Right kidney (tissue), 1 donor: ENCODE measurements around the gene SUN1.
"Not testable (repeated sequence)": the region's sequence is repeated elsewhere in the genome, so short reads cannot be mapped to it uniquely, and the experiment has no call there.

Source experiments
- DNase-seq: peaks from one replicate; pipeline ENCODE4 v3.0.0-alpha.2; 2016

Gene SUN1

DNA sequence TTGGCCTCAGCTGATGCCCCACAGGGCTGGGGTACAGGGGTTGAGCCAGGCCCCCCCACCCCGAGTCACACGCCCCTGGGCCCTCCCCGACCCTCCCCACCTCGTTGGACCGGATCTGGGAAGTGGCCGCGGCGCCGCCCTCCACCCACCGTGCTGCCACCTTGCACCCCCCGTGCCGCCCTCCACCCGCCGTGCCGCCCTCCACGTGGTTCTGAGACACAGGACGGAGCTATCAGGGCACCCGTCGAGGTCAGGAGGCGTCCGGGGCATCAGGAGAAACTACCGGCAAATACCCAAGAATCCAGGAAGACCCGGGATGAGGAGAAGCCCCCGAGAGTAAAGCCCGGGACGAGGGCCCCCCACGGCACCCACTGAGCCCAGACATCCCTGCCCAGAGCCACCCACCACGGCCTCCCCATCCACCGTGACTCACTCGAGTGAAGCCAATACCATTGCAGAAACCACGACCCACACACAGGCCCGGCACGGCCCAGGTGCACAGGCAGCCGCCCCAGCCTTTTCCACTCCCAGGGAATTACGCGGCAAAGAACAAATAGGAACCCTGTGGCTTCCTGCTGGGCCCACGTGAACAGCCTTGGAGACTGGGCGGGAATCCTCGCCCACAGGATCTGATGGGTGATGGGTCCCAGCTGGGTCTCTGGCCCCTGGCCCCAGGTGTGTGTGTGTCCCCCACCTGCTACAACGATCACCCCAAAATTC lies 88.2 kb downstream of the SUN1 start:
- no peak for DNase-seq

DNA sequence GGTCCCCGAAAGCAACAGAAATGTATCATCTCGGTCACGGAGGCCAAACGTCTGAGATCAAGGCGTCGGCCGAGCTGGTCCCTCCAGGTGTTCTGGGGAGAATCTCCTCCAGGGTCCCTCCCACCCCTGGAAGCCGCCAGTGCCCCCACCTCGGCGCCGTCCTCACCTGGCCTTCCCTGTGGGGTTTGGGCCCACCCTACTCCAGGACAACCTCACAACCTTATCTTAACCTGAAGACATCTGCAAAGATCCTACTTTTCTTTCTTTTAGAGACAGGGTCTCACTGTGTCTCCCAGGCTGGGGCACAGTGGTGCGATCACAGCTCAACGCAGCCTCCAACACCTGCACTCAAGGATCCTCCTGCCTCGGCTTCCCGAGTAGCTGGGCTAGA lies 88.8 kb downstream of the SUN1 start:
- no peak for DNase-seq

DNA sequence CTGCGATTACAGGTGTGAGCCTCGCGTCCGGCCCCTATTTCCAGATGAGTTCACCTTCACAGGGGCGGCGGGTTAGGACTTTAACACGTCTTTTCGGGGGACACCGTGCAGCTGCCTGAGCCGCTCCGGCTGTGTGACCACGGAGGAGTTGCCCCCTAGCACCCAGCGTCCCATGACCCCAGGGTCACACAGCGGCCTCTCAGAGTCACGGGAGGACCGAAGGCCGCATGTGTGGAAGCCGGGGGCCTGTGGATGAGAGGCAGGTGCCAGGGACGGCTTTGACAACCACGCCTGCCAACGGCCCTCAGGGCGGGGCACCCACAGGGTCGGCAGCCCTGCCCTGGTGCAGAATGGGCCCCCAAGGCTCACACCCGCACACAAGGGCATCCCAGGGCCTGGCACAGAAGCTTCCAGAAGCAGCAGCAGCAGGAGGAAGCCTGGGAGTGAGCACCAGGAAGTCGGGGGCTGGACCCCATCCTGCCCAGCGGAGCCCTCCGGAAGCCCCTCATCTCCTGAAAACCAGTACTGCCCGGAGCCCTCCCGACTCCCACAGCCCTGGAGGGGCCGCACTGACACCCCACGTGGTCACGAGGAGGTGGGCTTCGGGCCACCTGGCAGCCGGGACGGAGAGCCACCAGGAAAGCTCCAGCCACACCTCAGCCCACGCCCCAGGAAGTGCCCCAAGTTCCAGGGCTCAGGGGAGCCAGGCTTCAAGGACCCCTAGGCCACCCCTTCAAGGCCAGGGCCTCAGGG lies 89.5 kb downstream of the SUN1 start:
- DNase-seq: no peak

DNA sequence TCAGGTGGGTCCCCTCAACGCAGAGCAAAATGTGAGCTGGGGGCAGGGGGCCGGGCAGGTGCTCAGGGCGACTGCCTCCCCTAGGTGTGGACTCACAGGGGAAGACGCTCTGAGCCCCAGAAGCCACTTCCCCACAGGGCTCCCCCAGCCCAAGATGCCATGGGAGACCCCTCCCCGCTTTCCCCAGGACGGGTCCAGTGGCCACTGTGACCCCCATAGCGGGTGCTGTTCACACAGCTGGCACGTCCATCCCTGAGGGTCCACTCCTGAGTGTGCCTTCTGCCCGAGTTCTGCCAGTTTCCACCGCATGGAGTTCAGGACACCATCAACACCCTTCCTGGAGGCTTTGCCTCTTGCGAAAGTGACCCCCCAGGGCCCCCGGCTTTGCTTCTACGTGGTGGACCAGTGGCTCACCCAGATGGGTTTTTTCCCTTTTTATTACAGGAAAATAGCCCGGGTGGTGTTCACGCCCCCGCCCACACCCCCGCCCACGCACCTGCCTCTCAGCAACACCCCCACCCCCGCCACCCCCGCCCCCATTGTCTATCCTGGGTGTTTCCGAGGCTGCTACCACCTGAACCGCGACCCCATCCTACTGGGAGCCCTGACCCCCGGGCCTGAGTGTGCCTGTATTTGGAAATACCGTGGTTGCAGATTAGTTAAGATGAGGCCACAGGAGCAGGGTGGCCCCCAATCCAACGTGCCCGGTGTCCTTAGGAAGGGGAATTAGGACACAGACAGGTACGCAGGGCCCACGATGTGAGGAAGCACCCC lies 90.2 kb downstream of the SUN1 start:
- no peak for DNase-seq

DNA sequence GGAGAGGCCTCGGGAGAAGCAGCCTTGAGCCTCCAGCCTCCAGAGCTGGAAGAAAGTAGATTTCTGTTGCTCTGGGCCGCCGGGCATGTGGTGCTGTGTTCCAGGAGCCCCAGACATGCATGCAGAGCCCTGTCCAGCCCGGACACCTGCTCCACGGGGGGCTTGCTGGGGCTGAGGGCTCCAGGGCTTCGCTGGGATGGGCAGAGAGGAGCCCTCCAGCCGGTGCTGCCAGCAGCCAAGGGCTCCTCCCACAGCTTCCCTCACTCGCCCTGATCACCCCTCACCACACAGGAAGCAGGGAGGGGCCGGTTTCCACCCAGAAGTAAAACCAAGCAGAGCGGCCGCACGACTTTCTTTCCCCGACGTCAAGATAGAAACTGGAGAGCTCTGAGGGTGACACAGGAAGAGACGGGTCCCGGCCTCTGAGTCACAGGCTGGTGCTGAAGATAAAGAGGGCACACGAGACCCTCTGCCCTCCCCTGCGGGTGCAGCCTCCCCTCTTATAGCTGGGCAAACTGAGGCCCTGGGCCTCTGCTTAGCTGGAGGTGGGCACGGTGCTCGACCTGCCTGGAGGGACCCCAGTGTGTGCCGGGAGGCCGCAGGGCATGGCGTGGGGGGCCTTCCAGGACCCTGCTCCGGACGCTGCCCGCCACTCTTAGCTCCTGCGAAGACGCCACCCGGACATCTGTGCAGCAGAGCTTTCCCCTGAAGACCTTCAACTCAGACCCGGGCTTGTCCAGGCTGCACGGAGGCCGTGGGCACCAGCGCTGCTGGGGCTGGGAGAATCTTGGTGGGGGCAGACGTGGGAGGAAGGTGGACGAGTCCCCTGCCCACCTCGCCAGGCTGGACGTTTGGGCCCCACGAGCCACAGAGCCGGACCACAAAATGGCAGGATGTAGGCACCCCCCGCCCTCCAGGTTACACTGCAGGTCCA lies 91.1 kb downstream of the SUN1 start:
- DNase-seq: peak; percentile 56

DNA sequence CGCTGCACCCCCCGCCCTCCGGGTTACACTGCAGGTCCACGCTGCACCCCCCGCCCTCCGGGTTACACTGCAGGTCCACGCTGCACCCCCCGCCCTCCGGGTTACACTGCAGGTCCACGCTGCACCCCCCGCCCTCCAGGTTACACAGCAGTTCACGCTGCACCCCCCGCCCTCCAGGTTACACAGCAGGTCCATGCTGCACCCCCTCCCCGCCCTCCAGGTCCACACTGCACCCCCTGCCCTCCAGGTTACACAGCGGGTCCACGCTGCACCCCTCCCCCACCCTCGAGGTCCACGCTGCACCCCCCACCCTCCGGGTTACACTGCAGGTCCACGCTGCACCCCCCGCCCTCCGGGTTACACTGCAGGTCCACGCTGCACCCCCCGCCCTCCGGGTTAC lies 91.8 kb downstream of the SUN1 start:
- DNase-seq: not testable (repeated sequence)
